Astrocyte (in vitro differentiated cells and primary cell): ENCODE results near the gene SMOC1. TPM values are rescaled to one million over a fixed set of nuclear protein-coding genes. Genes with fewer than 3 reads are reported as not detected.
A peak's percentile ranks its signal among the peaks of the same experiment; 100 is the strongest.

ENCODE experiments used
- DNase-seq: peaks from one replicate; pipeline ENCODE4 v3.0.0-alpha.2; 2010; ENCODE audit warnings: low read depth
- FAIRE-seq: peaks from 2 replicates; lab custom pipeline; 2011; peaks lifted over from hg19 to GRCh38; lab: Jason Lieb, UNC
- H2AFZ ChIP-seq: 2 replicates; pipeline ENCODE4 v1.6.0; 2012; ENCODE audit warnings: low read depth, low read length, inconsistent platforms
- H3K27ac ChIP-seq: 2 replicates; pipeline ENCODE4 v1.5.1; 2011; ENCODE audit warnings: low read depth, low read length, inconsistent platforms
- H3K27me3 ChIP-seq: 2 replicates; pipeline ENCODE4 v1.6.0; 2011; ENCODE audit warnings: low read length, inconsistent platforms; ENCODE audit not compliant: insufficient read depth
- H3K36me3 ChIP-seq: 2 replicates; pipeline ENCODE4 v1.5.1; 2011; ENCODE audit warnings: low read length, inconsistent platforms; ENCODE audit not compliant: insufficient read depth
- H3K4me1 ChIP-seq: 2 replicates; pipeline ENCODE4 v1.5.1; 2011; ENCODE audit warnings: low read length, inconsistent platforms; ENCODE audit not compliant: insufficient read depth
- H3K4me2 ChIP-seq: 2 replicates; pipeline ENCODE4 v1.6.0; 2012; ENCODE audit warnings: low read length, inconsistent platforms
- H3K4me3 ChIP-seq: 2 replicates; pipeline ENCODE4 v1.5.1; 2011; ENCODE audit warnings: low read depth, mild to moderate bottlenecking, low read length, inconsistent platforms; ENCODE audit not compliant: insufficient read depth
- H3K79me2 ChIP-seq: 2 replicates; pipeline ENCODE4 v1.6.0; 2012; ENCODE audit warnings: mild to moderate bottlenecking, low read length, inconsistent platforms; ENCODE audit not compliant: insufficient read depth
- H3K9ac ChIP-seq: 2 replicates; pipeline ENCODE4 v1.6.0; 2012; ENCODE audit warnings: mild to moderate bottlenecking, low read length, inconsistent platforms
- H3K9me3 ChIP-seq: 2 replicates; pipeline ENCODE4 v1.5.1; 2012; ENCODE audit warnings: low read depth, mild to moderate bottlenecking, low read length, inconsistent platforms; ENCODE audit not compliant: insufficient read depth
- H4K20me1 ChIP-seq: 2 replicates; pipeline ENCODE4 v1.6.0; 2012; ENCODE audit warnings: low read length, inconsistent platforms; ENCODE audit not compliant: insufficient read depth
- H3K27ac Mint-ChIP-seq: one replicate; pipeline ENCODE4 v1.8.0; 2021; ENCODE audit warnings: mild to moderate bottlenecking, mixed read lengths; ENCODE audit not compliant: unreplicated experiment
- H3K27me3 Mint-ChIP-seq: one replicate; pipeline ENCODE4 v1.8.0; 2021; ENCODE audit warnings: low read depth, mixed read lengths; ENCODE audit not compliant: unreplicated experiment
- H3K36me3 Mint-ChIP-seq: one replicate; pipeline ENCODE4 v1.8.0; 2021; ENCODE audit warnings: low read depth, mixed read lengths; ENCODE audit not compliant: unreplicated experiment
- H3K4me1 Mint-ChIP-seq: one replicate; pipeline ENCODE4 v1.8.0; 2021; ENCODE audit warnings: low read depth, mixed read lengths; ENCODE audit not compliant: unreplicated experiment
- H3K4me3 Mint-ChIP-seq: one replicate; pipeline ENCODE4 v1.8.0; 2021; ENCODE audit warnings: mild to moderate bottlenecking, moderate library complexity, mixed read lengths; ENCODE audit not compliant: unreplicated experiment
- H3K9me3 Mint-ChIP-seq: one replicate; pipeline ENCODE4 v1.8.0; 2021; ENCODE audit warnings: mild to moderate bottlenecking, mixed read lengths; ENCODE audit not compliant: unreplicated experiment
- CTCF ChIP-seq: IDR thresholded peaks from 2 replicates; pipeline ENCODE4 v1.5.1; 2011; ENCODE audit warnings: low read depth, mild to moderate bottlenecking, inconsistent platforms, low read length, moderate library complexity; ENCODE audit not compliant: insufficient read depth
- EZH2 ChIP-seq: IDR thresholded peaks from 2 replicates; pipeline ENCODE4 v1.6.1; 2012; ENCODE audit warnings: mild to moderate bottlenecking, low read length, inconsistent platforms; ENCODE audit not compliant: insufficient read depth
- total RNA-seq: library from RNA; stranded (reverse); gene quantifications from 2 replicates; pipeline ENCODE4 v1.2.1, GENCODE V29; 2021

Gene SMOC1
- total RNA-seq, 1 donor from 2014 or later: 0.16 TPM

GRCh38 chr14:70029296-70030132, 150.3 kb downstream of the SMOC1 start:
- Mint-ChIP-seq H3K4me3 (no peak overlapping the region), H3K27me3 (peaks cover 21% of the 10 kb centered on the region), H3K36me3 (peaks cover under 1% of the 10 kb centered on the region), H3K9me3 (no peaks in the 10 kb centered on the region), H3K27ac (no peak overlapping the region), H3K4me1 (peaks cover 13% of the 10 kb centered on the region)
- TF ChIP-seq EZH2 (no peak), CTCF (no peak)
- no peak overlapping the region for H3K9ac ChIP-seq
- DNase-seq (no peak), FAIRE-seq (no peak)
- no peaks in the 10 kb centered on the region for H3K79me2 ChIP-seq
- H3K4me3 ChIP-seq: no peak overlapping the region
- no peaks in the 10 kb centered on the region for H4K20me1 ChIP-seq
- H3K27ac ChIP-seq: no peak overlapping the region
- peaks cover 4% of the 10 kb centered on the region for H3K27me3 ChIP-seq
- no peak overlapping the region for H3K4me2 ChIP-seq
- no peaks in the 10 kb centered on the region for H3K4me1 ChIP-seq
- H3K36me3 ChIP-seq: no peaks in the 10 kb centered on the region
- no peaks in the 10 kb centered on the region for H3K9me3 ChIP-seq
- no peak overlapping the region for H2AFZ ChIP-seq

- no peaks in the 10 kb centered on the region for H3K9me3 Mint-ChIP-seq
- Histone ChIP-seq H3K4me1 (no peaks in the 10 kb centered on the region), H3K79me2 (no peaks in the 10 kb centered on the region), H2AFZ (no peak overlapping the region), H3K27me3 (no peaks in the 10 kb centered on the region), H3K9ac (no peak overlapping the region), H3K27ac (no peak overlapping the region), H3K36me3 (no peaks in the 10 kb centered on the region), H3K4me3 (no peak overlapping the region), H4K20me1 (no peaks in the 10 kb centered on the region), H3K9me3 (no peaks in the 10 kb centered on the region), H3K4me2 (no peak overlapping the region)
- no peak overlapping the region for H3K4me3 Mint-ChIP-seq
- peaks cover 17% of the 10 kb centered on the region for H3K27me3 Mint-ChIP-seq
- H3K4me1 Mint-ChIP-seq: peaks cover 13% of the 10 kb centered on the region
- peak overlapping the region; percentile 75 for H3K27ac Mint-ChIP-seq
- FAIRE-seq (no peak), DNase-seq (no peak)
- TF ChIP-seq EZH2 (no peak), CTCF (no peak)
- H3K36me3 Mint-ChIP-seq: peaks cover 2% of the 10 kb centered on the region
Measured at GRCh38 chr14:70032016-70032415, 152.8 kb downstream of the SMOC1 start.

DNA sequence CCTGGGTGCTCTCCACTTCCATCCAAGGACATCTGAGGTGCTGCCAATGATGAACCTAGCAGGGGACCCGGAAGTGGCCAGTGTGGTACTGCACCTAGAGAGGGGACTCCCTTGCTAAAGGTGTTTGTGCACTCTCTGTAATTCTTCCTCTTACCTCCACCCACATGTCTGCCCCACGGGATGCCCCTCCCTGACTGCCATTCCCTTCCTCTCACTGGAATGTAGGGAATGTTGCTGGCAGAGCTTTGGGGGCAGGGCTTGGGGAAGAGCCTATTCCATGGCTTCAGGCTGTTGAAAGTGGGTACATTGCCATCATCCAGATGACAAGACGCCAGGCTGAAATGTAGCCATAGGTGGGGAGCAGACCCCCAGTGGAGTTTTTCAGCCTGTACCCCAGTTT, 153.2 kb downstream of the SMOC1 start:
- Histone ChIP-seq H3K36me3 (no peaks in the 10 kb centered on the region), H3K4me2 (no peak overlapping the region), H2AFZ (no peak overlapping the region), H4K20me1 (no peaks in the 10 kb centered on the region), H3K79me2 (no peaks in the 10 kb centered on the region), H3K9me3 (no peaks in the 10 kb centered on the region), H3K27me3 (no peaks in the 10 kb centered on the region), H3K9ac (no peak overlapping the region), H3K4me1 (no peaks in the 10 kb centered on the region), H3K4me3 (no peak overlapping the region), H3K27ac (no peak overlapping the region)
- H3K27ac Mint-ChIP-seq: peak overlapping the region; percentile 75
- no peak for FAIRE-seq
- H3K4me3 Mint-ChIP-seq: no peak overlapping the region
- peaks cover 17% of the 10 kb centered on the region for H3K27me3 Mint-ChIP-seq
- H3K9me3 Mint-ChIP-seq: no peaks in the 10 kb centered on the region
- H3K4me1 Mint-ChIP-seq: peaks cover 13% of the 10 kb centered on the region
- no peak for DNase-seq
- TF ChIP-seq CTCF (no peak), EZH2 (no peak)
- H3K36me3 Mint-ChIP-seq: peaks cover 2% of the 10 kb centered on the region
